ENCODE data around the gene ATP2A1. TPM values are rescaled to one million over a fixed set of nuclear protein-coding genes. Genes with fewer than 3 reads are reported as not detected.
A peak's percentile ranks its signal among the peaks of the same experiment; 100 is the strongest.

The ATP2A1 gene
- total RNA-seq, 1 donor from 2014 or later, result 502 TPM

DNA sequence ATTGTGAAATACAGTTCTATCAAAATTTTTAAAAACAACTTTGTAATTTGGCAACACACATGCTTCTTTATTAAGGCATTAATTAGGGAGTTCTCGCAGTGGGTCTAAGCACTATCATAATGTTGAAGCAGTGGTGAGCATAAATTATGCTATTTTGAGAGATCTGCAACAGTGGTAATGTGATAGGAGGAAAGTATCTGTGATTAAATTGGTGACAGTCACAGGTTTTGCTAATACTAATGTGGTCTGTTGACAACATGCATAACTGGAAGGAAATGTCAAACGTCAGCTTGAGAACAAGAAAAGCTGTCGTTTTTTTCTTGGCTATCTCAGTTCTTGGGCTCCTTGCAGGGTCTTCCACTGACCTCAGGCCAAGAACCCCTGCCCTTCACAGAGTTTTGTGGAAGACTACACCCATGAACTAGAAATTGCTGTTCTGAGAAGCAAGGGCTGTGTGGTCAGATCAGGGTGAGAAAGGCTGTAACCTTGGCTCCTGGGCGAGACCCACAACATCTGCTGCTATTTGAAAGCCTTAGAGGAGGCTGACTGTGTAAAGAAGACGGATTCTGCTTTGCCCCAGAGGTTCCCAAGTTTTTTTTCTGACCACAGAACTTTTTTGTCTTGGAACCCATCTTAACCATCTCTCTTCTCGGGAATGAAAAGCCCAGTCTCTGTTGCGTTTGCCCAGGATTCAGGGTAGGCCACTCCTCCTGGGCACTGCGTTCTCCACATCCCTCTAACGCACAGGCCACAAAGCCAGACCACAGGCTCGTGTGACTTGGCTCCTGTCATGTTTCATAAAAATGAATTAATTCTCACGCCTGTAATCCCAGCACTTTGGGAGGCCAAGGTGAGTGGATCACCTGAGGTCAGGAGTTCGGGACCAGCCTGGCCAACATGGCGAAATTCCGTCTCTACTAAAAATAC, 13.9 kb downstream of the ATP2A1 start:
- Histone ChIP-seq H3K27me3 (ENCODE audit: control insufficient read depth in 3 of 3, insufficient read depth in 3 of 3, low read length in 3 of 3) (no peaks in the 10 kb centered on the region), H3K9ac (ENCODE audit: low read depth in 1 of 3, low read length in 3 of 3) (peak overlapping the region in 2 of 3 donors; percentile 38 to 74), H3K27ac (ENCODE audit: low read depth, low read length) (peak overlapping the region; percentile 83), H3K36me3 (ENCODE audit: control insufficient read depth in 3 of 3, insufficient read depth in 3 of 3, low read length in 3 of 3) (peaks cover 21 to 35% (median 23%) of the 10 kb centered on the region in 3 donors), H3K4me3 (ENCODE audit: low read length in 3 of 3) (no peak overlapping the region), H3K4me1 (ENCODE audit: control insufficient read depth in 3 of 3, insufficient read depth in 3 of 3, low read length in 3 of 3) (peaks cover 4 to 38% (median 8%) of the 10 kb centered on the region in 3 donors), H3K9me3 (ENCODE audit: control insufficient read depth in 3 of 3, low read length in 3 of 3) (no peaks in the 10 kb centered on the region)

- H3K9me3 ChIP-seq (ENCODE audit: control insufficient read depth in 3 of 3, low read length in 3 of 3), result no peaks in the 10 kb centered on the region
- H3K4me1 ChIP-seq (ENCODE audit: control insufficient read depth in 3 of 3, insufficient read depth in 3 of 3, low read length in 3 of 3), result peaks cover 6 to 43% (median 8%) of the 10 kb centered on the region in 3 donors
- H3K36me3 ChIP-seq (ENCODE audit: control insufficient read depth in 3 of 3, insufficient read depth in 3 of 3, low read length in 3 of 3), result peaks cover 24 to 38% (median 28%) of the 10 kb centered on the region in 3 donors
- H3K4me3 ChIP-seq (ENCODE audit: low read length in 3 of 3), result no peak overlapping the region
- no peaks in the 10 kb centered on the region for H3K27me3 ChIP-seq (ENCODE audit: control insufficient read depth in 3 of 3, insufficient read depth in 3 of 3, low read length in 3 of 3)
- H3K27ac ChIP-seq (ENCODE audit: low read depth, low read length), result no peak overlapping the region
- no peak overlapping the region for H3K9ac ChIP-seq (ENCODE audit: low read depth in 1 of 3, low read length in 3 of 3)
These were observed 15.0 kb downstream of the ATP2A1 start for GRCh38 chr16:28893291-28893690.

DNA sequence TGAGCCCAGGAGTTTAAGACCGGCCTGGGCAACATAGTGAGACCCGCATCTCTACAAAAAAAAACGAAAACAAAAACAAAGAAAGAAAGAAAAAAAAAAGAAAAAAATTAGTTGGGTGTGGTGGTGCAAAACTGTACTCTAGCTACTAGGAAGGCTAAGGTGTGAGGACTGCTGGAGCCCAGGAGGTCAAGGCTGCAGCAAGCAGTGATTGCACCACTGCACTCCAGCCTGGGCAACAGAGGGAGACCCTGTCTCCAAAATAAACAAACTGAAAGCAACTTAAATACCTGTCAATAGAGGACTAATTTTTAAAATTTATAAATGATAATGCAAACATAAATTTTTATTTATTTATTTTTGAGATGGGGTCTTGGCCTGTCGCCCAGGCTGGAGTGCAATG, 17.3 kb downstream of the ATP2A1 start:
- no peaks in the 10 kb centered on the region for H3K9me3 ChIP-seq (ENCODE audit: control insufficient read depth in 3 of 3, low read length in 3 of 3)
- no peak overlapping the region for H3K27ac ChIP-seq (ENCODE audit: low read depth, low read length)
- H3K9ac ChIP-seq (ENCODE audit: low read depth in 1 of 3, low read length in 3 of 3), result no peak overlapping the region
- peaks cover 3 to 37% (median 6%) of the 10 kb centered on the region in 3 donors for H3K4me1 ChIP-seq (ENCODE audit: control insufficient read depth in 3 of 3, insufficient read depth in 3 of 3, low read length in 3 of 3)
- H3K27me3 ChIP-seq (ENCODE audit: control insufficient read depth in 3 of 3, insufficient read depth in 3 of 3, low read length in 3 of 3), result no peaks in the 10 kb centered on the region
- H3K36me3 ChIP-seq (ENCODE audit: control insufficient read depth in 3 of 3, insufficient read depth in 3 of 3, low read length in 3 of 3), result peaks cover 32 to 43% (median 32%) of the 10 kb centered on the region in 3 donors
- no peak overlapping the region for H3K4me3 ChIP-seq (ENCODE audit: low read length in 3 of 3)

- no peaks in the 10 kb centered on the region for H3K9me3 ChIP-seq (ENCODE audit: control insufficient read depth in 3 of 3, low read length in 3 of 3)
- peak overlapping the region; percentile 54 for H3K27ac ChIP-seq (ENCODE audit: low read depth, low read length)
- H3K9ac ChIP-seq (ENCODE audit: low read depth in 1 of 3, low read length in 3 of 3), result no peak overlapping the region
- peaks cover 47 to 54% (median 48%) of the 10 kb centered on the region in 3 donors for H3K36me3 ChIP-seq (ENCODE audit: control insufficient read depth in 3 of 3, insufficient read depth in 3 of 3, low read length in 3 of 3)
- no peak overlapping the region for H3K4me3 ChIP-seq (ENCODE audit: low read length in 3 of 3)
- no peaks in the 10 kb centered on the region for H3K27me3 ChIP-seq (ENCODE audit: control insufficient read depth in 3 of 3, insufficient read depth in 3 of 3, low read length in 3 of 3)
- peaks cover 2 to 27% (median 3%) of the 10 kb centered on the region in 3 donors for H3K4me1 ChIP-seq (ENCODE audit: control insufficient read depth in 3 of 3, insufficient read depth in 3 of 3, low read length in 3 of 3)
These were observed 19.5 kb downstream of the ATP2A1 start for GRCh38 chr16:28897826-28898225.

DNA sequence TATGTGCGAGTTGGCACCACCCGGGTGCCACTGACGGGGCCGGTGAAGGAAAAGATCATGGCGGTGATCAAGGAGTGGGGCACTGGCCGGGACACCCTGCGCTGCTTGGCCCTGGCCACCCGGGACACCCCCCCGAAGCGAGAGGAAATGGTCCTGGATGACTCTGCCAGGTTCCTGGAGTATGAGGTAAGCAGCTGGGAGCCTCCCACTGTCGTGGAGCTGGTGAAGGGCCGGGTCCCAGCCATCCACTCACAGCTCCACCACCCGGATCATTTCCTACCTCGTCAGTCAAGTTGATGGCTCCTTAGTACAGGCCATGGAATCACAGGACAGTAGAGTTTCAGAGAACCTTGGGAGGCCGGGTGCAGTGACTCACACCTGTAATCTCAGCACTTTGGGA, 20.0 kb downstream of the ATP2A1 start:
- H3K4me3 ChIP-seq (ENCODE audit: low read length in 3 of 3), result no peak overlapping the region
- peaks cover 49 to 56% (median 51%) of the 10 kb centered on the region in 3 donors for H3K36me3 ChIP-seq (ENCODE audit: control insufficient read depth in 3 of 3, insufficient read depth in 3 of 3, low read length in 3 of 3)
- no peaks in the 10 kb centered on the region for H3K27me3 ChIP-seq (ENCODE audit: control insufficient read depth in 3 of 3, insufficient read depth in 3 of 3, low read length in 3 of 3)
- no peaks in the 10 kb centered on the region for H3K9me3 ChIP-seq (ENCODE audit: control insufficient read depth in 3 of 3, low read length in 3 of 3)
- H3K9ac ChIP-seq (ENCODE audit: low read depth in 1 of 3, low read length in 3 of 3), result no peak overlapping the region
- H3K27ac ChIP-seq (ENCODE audit: low read depth, low read length), result peak overlapping the region; percentile 54
- H3K4me1 ChIP-seq (ENCODE audit: control insufficient read depth in 3 of 3, insufficient read depth in 3 of 3, low read length in 3 of 3), result peaks cover 2 to 23% (median 3%) of the 10 kb centered on the region in 3 donors

DNA sequence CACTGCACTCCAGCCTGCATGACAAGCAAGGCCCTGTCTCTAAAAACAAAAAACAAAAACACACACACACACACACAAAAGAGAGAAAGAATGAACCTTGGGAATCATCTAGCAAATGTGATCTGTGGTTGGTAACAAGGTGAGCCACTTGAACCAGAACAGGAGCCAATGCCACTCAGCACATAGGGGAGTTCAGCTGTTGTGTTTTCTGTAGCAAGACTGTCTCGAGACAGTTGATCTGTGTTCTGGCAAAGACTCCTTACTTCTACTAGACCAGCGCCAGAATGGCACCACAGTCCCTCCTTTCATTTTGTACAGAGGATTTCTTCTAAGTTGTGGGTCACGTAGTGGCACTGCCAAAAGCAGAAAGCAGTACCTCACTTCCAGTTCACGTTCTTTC, 20.7 kb downstream of the ATP2A1 start:
- H3K27ac ChIP-seq (ENCODE audit: low read depth, low read length), result peak overlapping the region; percentile 54
- no peak overlapping the region for H3K4me3 ChIP-seq (ENCODE audit: low read length in 3 of 3)
- H3K9me3 ChIP-seq (ENCODE audit: control insufficient read depth in 3 of 3, low read length in 3 of 3), result no peaks in the 10 kb centered on the region
- peaks cover 2 to 20% (median 3%) of the 10 kb centered on the region in 3 donors for H3K4me1 ChIP-seq (ENCODE audit: control insufficient read depth in 3 of 3, insufficient read depth in 3 of 3, low read length in 3 of 3)
- peak overlapping the region in 1 of 3 donors; percentile 1 for H3K9ac ChIP-seq (ENCODE audit: low read depth in 1 of 3, low read length in 3 of 3)
- H3K36me3 ChIP-seq (ENCODE audit: control insufficient read depth in 3 of 3, insufficient read depth in 3 of 3, low read length in 3 of 3), result peaks cover 51 to 55% (median 54%) of the 10 kb centered on the region in 3 donors
- no peaks in the 10 kb centered on the region for H3K27me3 ChIP-seq (ENCODE audit: control insufficient read depth in 3 of 3, insufficient read depth in 3 of 3, low read length in 3 of 3)

DNA sequence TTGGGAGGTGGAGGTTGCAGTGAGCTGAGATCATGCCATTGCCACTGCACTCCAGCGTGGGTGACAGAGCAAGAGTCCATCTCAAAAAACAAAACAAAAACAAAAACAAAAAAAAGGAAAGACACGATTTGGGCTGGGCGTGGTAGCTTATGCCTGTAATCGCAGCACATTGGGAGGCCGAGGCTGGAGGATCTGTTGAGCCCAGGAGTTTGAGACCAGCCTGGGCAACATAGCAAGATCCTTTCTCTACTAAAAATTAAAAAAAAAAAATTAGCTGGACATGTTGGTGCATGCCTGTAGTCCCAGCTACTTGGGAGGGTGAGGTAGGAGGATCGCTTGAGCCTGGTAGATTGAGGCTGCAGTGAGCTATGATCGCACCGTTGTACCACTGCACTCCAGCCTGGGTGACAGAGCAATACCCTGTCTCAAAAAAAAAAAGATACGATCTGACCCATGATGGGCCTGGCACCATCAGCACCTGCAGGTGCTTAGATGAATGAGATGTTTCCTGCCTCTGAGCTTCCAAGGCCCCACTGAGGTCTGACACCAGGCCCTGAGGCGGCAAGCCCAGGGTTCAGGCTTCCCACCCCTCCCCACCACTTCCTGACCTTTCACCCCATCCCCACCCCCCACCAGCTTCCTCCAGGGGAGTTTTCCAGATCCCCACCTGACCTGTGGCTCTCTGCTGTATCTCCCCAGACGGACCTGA, 21.7 kb downstream of the ATP2A1 start:
- no peaks in the 10 kb centered on the region for H3K9me3 ChIP-seq (ENCODE audit: control insufficient read depth in 3 of 3, low read length in 3 of 3)
- H3K4me1 ChIP-seq (ENCODE audit: control insufficient read depth in 3 of 3, insufficient read depth in 3 of 3, low read length in 3 of 3), result peaks cover 2 to 9% (median 3%) of the 10 kb centered on the region in 3 donors
- no peak overlapping the region for H3K4me3 ChIP-seq (ENCODE audit: low read length in 3 of 3)
- peaks cover 48 to 53% (median 50%) of the 10 kb centered on the region in 3 donors for H3K36me3 ChIP-seq (ENCODE audit: control insufficient read depth in 3 of 3, insufficient read depth in 3 of 3, low read length in 3 of 3)
- H3K27ac ChIP-seq (ENCODE audit: low read depth, low read length), result no peak overlapping the region
- no peak overlapping the region for H3K9ac ChIP-seq (ENCODE audit: low read depth in 1 of 3, low read length in 3 of 3)
- H3K27me3 ChIP-seq (ENCODE audit: control insufficient read depth in 3 of 3, insufficient read depth in 3 of 3, low read length in 3 of 3), result no peaks in the 10 kb centered on the region

- Histone ChIP-seq H3K27ac (ENCODE audit: low read depth, low read length) (no peak overlapping the region), H3K9ac (ENCODE audit: low read depth in 1 of 3, low read length in 3 of 3) (no peak overlapping the region), H3K36me3 (ENCODE audit: control insufficient read depth in 3 of 3, insufficient read depth in 3 of 3, low read length in 3 of 3) (peaks cover 48 to 54% (median 48%) of the 10 kb centered on the region in 3 donors)
These were observed 22.3 kb downstream of the ATP2A1 start for GRCh38 chr16:28900601-28901000.

DNA sequence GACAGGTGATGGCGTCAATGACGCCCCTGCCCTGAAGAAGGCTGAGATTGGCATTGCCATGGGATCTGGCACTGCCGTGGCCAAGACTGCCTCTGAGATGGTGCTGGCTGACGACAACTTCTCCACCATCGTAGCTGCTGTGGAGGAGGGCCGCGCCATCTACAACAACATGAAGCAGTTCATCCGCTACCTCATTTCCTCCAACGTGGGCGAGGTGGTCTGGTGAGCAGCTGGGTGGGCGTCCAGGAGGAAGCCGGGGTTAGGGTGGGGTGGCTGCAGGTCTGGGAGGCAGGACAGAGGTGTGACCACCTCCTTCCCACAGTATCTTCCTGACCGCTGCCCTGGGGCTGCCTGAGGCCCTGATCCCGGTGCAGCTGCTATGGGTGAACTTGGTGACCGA, 23.6 kb downstream of the ATP2A1 start:
- H3K27ac ChIP-seq (ENCODE audit: low read depth, low read length), result peak overlapping the region; percentile 12
- H3K36me3 ChIP-seq (ENCODE audit: control insufficient read depth in 3 of 3, insufficient read depth in 3 of 3, low read length in 3 of 3), result peaks cover 42 to 54% (median 48%) of the 10 kb centered on the region in 3 donors
- H3K9ac ChIP-seq (ENCODE audit: low read depth in 1 of 3, low read length in 3 of 3), result no peak overlapping the region
- H3K4me3 ChIP-seq (ENCODE audit: low read length in 3 of 3), result no peak overlapping the region
- H3K9me3 ChIP-seq (ENCODE audit: control insufficient read depth in 3 of 3, low read length in 3 of 3), result no peaks in the 10 kb centered on the region
- H3K4me1 ChIP-seq (ENCODE audit: control insufficient read depth in 3 of 3, insufficient read depth in 3 of 3, low read length in 3 of 3), result peaks cover 2 to 9% (median 3%) of the 10 kb centered on the region in 3 donors
- no peaks in the 10 kb centered on the region for H3K27me3 ChIP-seq (ENCODE audit: control insufficient read depth in 3 of 3, insufficient read depth in 3 of 3, low read length in 3 of 3)

More at GRCh38 chr16:28900601-28901000, 22.3 kb downstream of the ATP2A1 start:
- Histone ChIP-seq H3K27me3 (ENCODE audit: control insufficient read depth in 3 of 3, insufficient read depth in 3 of 3, low read length in 3 of 3) (no peaks in the 10 kb centered on the region), H3K9me3 (ENCODE audit: control insufficient read depth in 3 of 3, low read length in 3 of 3) (no peaks in the 10 kb centered on the region), H3K4me3 (ENCODE audit: low read length in 3 of 3) (no peak overlapping the region), H3K4me1 (ENCODE audit: control insufficient read depth in 3 of 3, insufficient read depth in 3 of 3, low read length in 3 of 3) (peaks cover 2 to 9% (median 3%) of the 10 kb centered on the region in 3 donors)

Data from skeletal muscle tissue (tissue), 4 donors.